ENCODE results near the gene ACOT7. TPM values are rescaled to one million over a fixed set of nuclear protein-coding genes. Genes with fewer than 3 reads are reported as not detected.

The ACOT7 gene
- total RNA-seq, 1 experiment from 2014 or later: 151 TPM

- no peak for TF ChIP-seq E2F5 (CRISPR knock-in tag; IDR thresholded peaks at IDR 0.05)
- TF ChIP-seq AR (CRISPR knock-in tag; IDR thresholded peaks at IDR 0.05): no peak
- no peak for TF ChIP-seq SP1 (CRISPR knock-in tag; conservative IDR thresholded peaks at IDR 0.05)
Measured at GRCh38 chr1:6279613-6280383, 113.8 kb downstream of the ACOT7 start (continued).

- ChIA-PET POLR2A (no interaction called here), CTCF (interaction anchor here (0.7 to 2.0 kb wide), 8 partner anchors 11 to 74 kb away, joined by 3 to 11 read pairs (median 3); partner anchors contain the start of gene GPR153)
- Mint-ChIP-seq H3K9me3 (no peaks in the 10 kb centered on the region), H3K27ac (peak overlapping the region; percentile 74), H3K4me3 (no peak overlapping the region), H3K36me3 (no peaks in the 10 kb centered on the region), H3K27me3 (ENCODE audit: low read depth) (no peaks in the 10 kb centered on the region), H3K4me1 (peaks cover 14% of the 10 kb centered on the region)
- DNase-seq (ENCODE audit: low spot score): no peak
- ATAC-seq: no peak
- no peak for TF ChIP-seq SMAD3 (CRISPR knock-in tag; IDR thresholded peaks at IDR 0.05; ENCODE audit: borderline replicate concordance)
- TF ChIP-seq NFATC4 (CRISPR knock-in tag; IDR thresholded peaks at IDR 0.05): no peak
- TF ChIP-seq ZNF232 (CRISPR knock-in tag; IDR thresholded peaks at IDR 0.05): no peak
- TF ChIP-seq PRRX2 (CRISPR knock-in tag; IDR thresholded peaks at IDR 0.05): no peak
- no peak for TF ChIP-seq NFE2L1 (CRISPR knock-in tag; IDR thresholded peaks at IDR 0.05)
- TF ChIP-seq AFF4 (CRISPR knock-in tag; IDR thresholded peaks at IDR 0.05; ENCODE audit: borderline replicate concordance): no peak
- TF ChIP-seq, protein P1, sequence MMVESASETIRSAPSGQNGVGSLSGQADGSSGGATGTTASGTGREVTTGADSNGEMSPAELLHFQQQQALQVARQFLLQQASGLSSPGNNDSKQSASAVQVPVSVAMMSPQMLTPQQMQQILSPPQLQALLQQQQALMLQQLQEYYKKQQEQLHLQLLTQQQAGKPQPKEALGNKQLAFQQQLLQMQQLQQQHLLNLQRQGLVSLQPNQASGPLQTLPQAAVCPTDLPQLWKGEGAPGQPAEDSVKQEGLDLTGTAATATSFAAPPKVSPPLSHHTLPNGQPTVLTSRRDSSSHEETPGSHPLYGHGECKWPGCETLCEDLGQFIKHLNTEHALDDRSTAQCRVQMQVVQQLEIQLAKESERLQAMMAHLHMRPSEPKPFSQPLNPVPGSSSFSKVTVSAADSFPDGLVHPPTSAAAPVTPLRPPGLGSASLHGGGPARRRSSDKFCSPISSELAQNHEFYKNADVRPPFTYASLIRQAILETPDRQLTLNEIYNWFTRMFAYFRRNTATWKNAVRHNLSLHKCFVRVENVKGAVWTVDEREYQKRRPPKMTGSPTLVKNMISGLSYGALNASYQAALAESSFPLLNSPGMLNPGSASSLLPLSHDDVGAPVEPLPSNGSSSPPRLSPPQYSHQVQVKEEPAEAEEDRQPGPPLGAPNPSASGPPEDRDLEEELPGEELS (CRISPR knock-in tag; IDR thresholded peaks at IDR 0.05): no peak
Measured at GRCh38 chr1:6279066-6279465, 114.5 kb downstream of the ACOT7 start.

GRCh38 chr1:6278263-6278662, 115.3 kb downstream of the ACOT7 start:
- peak overlapping the region; percentile 74 for H3K27ac Mint-ChIP-seq
- no peaks in the 10 kb centered on the region for H3K27me3 Mint-ChIP-seq (ENCODE audit: low read depth)
- ATAC-seq (no peak), DNase-seq (ENCODE audit: low spot score) (no peak)
- H3K4me1 Mint-ChIP-seq: peaks cover 19% of the 10 kb centered on the region
- POLR2A ChIA-PET: no interaction called here
- H3K4me3 Mint-ChIP-seq: no peak overlapping the region
- CTCF ChIA-PET: interaction anchor here (0.7 to 1.4 kb wide), 5 partner anchors 10 to 145 kb away, joined by 3 to 5 read pairs (median 4); partner anchors contain the start of gene GPR153
- H3K36me3 Mint-ChIP-seq: no peaks in the 10 kb centered on the region
- no peaks in the 10 kb centered on the region for H3K9me3 Mint-ChIP-seq
- TF ChIP-seq PRRX2 (CRISPR knock-in tag; IDR thresholded peaks at IDR 0.05) (no peak), CTCF (IDR thresholded peaks at IDR 0.05) (no peak), ZBTB43 (CRISPR knock-in tag; IDR thresholded peaks at IDR 0.05) (no peak), MLX (CRISPR knock-in tag; IDR thresholded peaks at IDR 0.05) (no peak), NR2C2 (CRISPR knock-in tag; IDR thresholded peaks at IDR 0.05) (no peak), KAT7 (CRISPR knock-in tag; IDR thresholded peaks at IDR 0.05; ENCODE audit: borderline replicate concordance) (no peak), RELA (CRISPR knock-in tag; IDR thresholded peaks at IDR 0.05; ENCODE audit: borderline replicate concordance) (no peak), ZNF219 (CRISPR knock-in tag; IDR thresholded peaks at IDR 0.05; ENCODE audit: borderline replicate concordance) (no peak)
- TF ChIP-seq, protein P2, sequence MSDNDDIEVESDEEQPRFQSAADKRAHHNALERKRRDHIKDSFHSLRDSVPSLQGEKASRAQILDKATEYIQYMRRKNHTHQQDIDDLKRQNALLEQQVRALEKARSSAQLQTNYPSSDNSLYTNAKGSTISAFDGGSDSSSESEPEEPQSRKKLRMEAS (CRISPR knock-in tag; IDR thresholded peaks at IDR 0.05): no peak
